HepG2 (cell line): ENCODE measurements around the gene ARHGAP15. TPM values are rescaled to one million over a fixed set of nuclear protein-coding genes. Genes with fewer than 3 reads are reported as not detected.

Experiments used
- ATAC-seq: fragments of 200-7000 bp; cut with Tn5 transposase; 3 replicates; pipeline ENCODE4 v1.9.1; 2020; ENCODE audit warnings: mild to moderate bottlenecking, moderate library complexity
- BruUV-seq: library from RNA; stranded (reverse); fragments of 400-500 nt; replicated peaks from 2 replicates; lab custom pipeline; 2021; lab: Mats Ljungman, UMichigan
- CTCF ChIA-PET: fragments of 300-600 bp; formaldehyde crosslinking; extraction: SDS; loops from one replicate; lab custom pipeline; 2021; ENCODE audit warnings: low total read pairs, inconsistent platforms, low intra/inter-chr PET ratio; lab: Yijun Ruan, JAX
- POLR2A ChIA-PET: fragments of 350-600 bp; sonication (Branson Sonifier 250); formaldehyde crosslinking; loops from one replicate; lab custom pipeline; 2020; ENCODE audit warnings: antibody characterized with exemption, inconsistent platforms; lab: Yijun Ruan, JAX
- DNase-seq: peaks from one replicate; pipeline ENCODE4 v3.0.0-alpha.2; 2015; ENCODE audit warnings: low spot score
- FAIRE-seq: peaks from 3 replicates; lab custom pipeline; 2011; peaks lifted over from hg19 to GRCh38; lab: Jason Lieb, UNC
- H2AFZ ChIP-seq: one replicate; pipeline ENCODE4 v1.6.1; 2011; ENCODE audit warnings: low read length, inconsistent platforms
- H3K27ac ChIP-seq: fragments of 300-600 bp; 3 replicates; pipeline ENCODE4 v1.8.0; 2011; ENCODE audit warnings: mixed run types, mild to moderate bottlenecking, mixed read lengths, low read length, inconsistent platforms; ENCODE audit not compliant: insufficient read depth; ENCODE audit errors: extremely low read length
- H3K27me3 ChIP-seq, 2 experiments: fragments of 200-600 bp in 1 of 2; 2 replicates in 1 of 2; 3 replicates in 1 of 2; pipeline versions ENCODE4 v1.6.0 to v1.8.0; 2011; ENCODE audit warnings: low read length in 2 of 2, mild to moderate bottlenecking in 2 of 2, moderate library complexity in 2 of 2, inconsistent platforms in 1 of 2; ENCODE audit not compliant: insufficient read depth in 2 of 2, control insufficient read depth in 1 of 2
- H3K36me3 ChIP-seq, 2 experiments: fragments of 200-600 bp in 1 of 2; replicated peaks in 1 of 2; 2 replicates in 1 of 2; 3 replicates in 1 of 2; pipeline versions ENCODE4 v1.5.1 to v1.8.0; 2011; ENCODE audit warnings: low read length in 2 of 2, inconsistent platforms in 1 of 2; ENCODE audit not compliant: insufficient read depth in 2 of 2, control insufficient read depth in 1 of 2
- H3K4me1 ChIP-seq: 2 replicates; pipeline ENCODE4 v1.5.1; 2012; ENCODE audit warnings: low read length, inconsistent platforms; ENCODE audit not compliant: insufficient read depth
- H3K4me2 ChIP-seq: 2 replicates; pipeline ENCODE4 v1.6.0; 2011; ENCODE audit warnings: low read depth, low read length, inconsistent platforms
- H3K4me3 ChIP-seq, 3 experiments: fragments of 200-600 bp in 1 of 3; sonication (generic), shearing (Covaris generic) in 1 of 3; replicated peaks in 1 of 3; 2 replicates each; pipeline ENCODE4 v1.5.1; 2011 to 2016; ENCODE audit warnings: low read length in 3 of 3, inconsistent platforms in 2 of 3, low read depth in 2 of 3, mild to moderate bottlenecking in 2 of 3, control low read depth in 1 of 3, mixed read lengths in 1 of 3; ENCODE audit not compliant: insufficient read depth in 1 of 3
- H3K79me2 ChIP-seq: one replicate; pipeline ENCODE4 v1.6.1; 2011; ENCODE audit warnings: low read length, inconsistent platforms; ENCODE audit not compliant: insufficient read depth
- H3K9ac ChIP-seq: 2 replicates; pipeline ENCODE4 v1.6.0; 2011; ENCODE audit warnings: mild to moderate bottlenecking, low read depth, low read length, inconsistent platforms; ENCODE audit not compliant: insufficient read depth
- H3K9me3 ChIP-seq: 2 replicates; pipeline ENCODE4 v1.5.1; 2012; ENCODE audit warnings: mild to moderate bottlenecking, low read length
- H4K20me1 ChIP-seq: 2 replicates; pipeline ENCODE4 v1.6.0; 2011; ENCODE audit warnings: inconsistent platforms, mild to moderate bottlenecking, low read length, moderate library complexity; ENCODE audit not compliant: insufficient read depth
- CC2D1A ChIP-seq: sonication (generic); formaldehyde crosslinking; IDR thresholded peaks from 2 replicates; pipeline ENCODE4 v1.8.1; 2023; ENCODE audit warnings: mild to moderate bottlenecking, missing genetic modification reagents
- CCAR2 ChIP-seq: fragments of 200-400 bp; formaldehyde crosslinking; optimal IDR thresholded peaks from 2 replicates; pipeline ENCODE3; 2018; ENCODE audit warnings: low read depth, mild to moderate bottlenecking, low read length, moderate library complexity
- HMGA1 ChIP-seq: sonication (generic); formaldehyde crosslinking; conservative IDR thresholded peaks from 2 replicates; pipeline ENCODE4 v1.4.0; 2020; ENCODE audit warnings: missing genetic modification reagents
- JDP2 ChIP-seq: sonication (generic); formaldehyde crosslinking; IDR thresholded peaks from 2 replicates; pipeline ENCODE4 v1.8.1; 2022; ENCODE audit warnings: missing genetic modification reagents, borderline replicate concordance
- NFRKB ChIP-seq: fragments of 450-650 bp; IDR thresholded peaks from 2 replicates; pipeline ENCODE4 v1.6.1; 2017
- ONECUT2 ChIP-seq: sonication (generic); formaldehyde crosslinking; IDR thresholded peaks from 2 replicates; pipeline ENCODE4 v1.4.0; 2020; ENCODE audit warnings: missing genetic modification reagents
- REPIN1 ChIP-seq: sonication (generic); formaldehyde crosslinking; IDR thresholded peaks from 2 replicates; pipeline ENCODE4 v1.8.0; 2022; ENCODE audit warnings: missing genetic modification reagents, low read depth, mild to moderate bottlenecking, borderline replicate concordance
- SOX13 ChIP-seq, 3 experiments: fragments of 450-650 bp in 1 of 3; sonication (generic) in 1 of 3; formaldehyde crosslinking in 1 of 3; IDR thresholded peaks in 2 of 3; conservative IDR thresholded peaks in 1 of 3; 2 replicates each; pipeline versions ENCODE4 v1.5.0 to v1.6.1; 2016 to 2020; ENCODE audit warnings: antibody characterized with exemption in 1 of 3, mild to moderate bottlenecking in 1 of 3, missing compliant biosample characterization in 1 of 3, missing genetic modification reagents in 1 of 3, moderate library complexity in 1 of 3
- YEATS4 ChIP-seq: sonication (generic); formaldehyde crosslinking; IDR thresholded peaks from 2 replicates; pipeline ENCODE4 v1.4.0; 2020; ENCODE audit warnings: missing genetic modification reagents, borderline replicate concordance
- ZNF567 ChIP-seq: sonication (generic); formaldehyde crosslinking; IDR thresholded peaks from 2 replicates; pipeline ENCODE4 v1.8.1; 2023; ENCODE audit warnings: mild to moderate bottlenecking, missing genetic modification reagents, borderline replicate concordance
- WGBS: methylation state at CpG from one replicate; pipeline ENCODE4 v1.1.6; 2017; ENCODE audit warnings: low lambda C conversion rate; 5-methylcytosine and 5-hydroxymethylcytosine counted together
- in situ Hi-C: cut with HindIII; loops from 2 replicates; pipeline ENCODE4 v1.10.0; 2017; ENCODE audit warnings: low pct_unique_long_range_greater_than_20kb; ENCODE audit not compliant: extremely low pct_ligation_motif_present
- intact Hi-C: fragments of 100-400 bp; cut with micrococcal nuclease; formaldehyde crosslinking; loops from one replicate; pipeline ENCODE4 v1.10.0; 2022; ENCODE audit not compliant: unreplicated experiment
- polyA plus RNA-seq, 8 experiments: library from polyadenylated mRNA; depleted of rRNA in 3 of 8; stranded (reverse) in 7 of 8; unstranded in 1 of 8; fragments of >200 nt; fragmentation: Illumina TruSeq in 4 of 8; extraction: Trizol in 4 of 8; gene quantifications; 2 replicates each; pipeline versions ENCODE4 v1.2.1 to v1.2.3, GENCODE V29; 2011 to 2016; ENCODE audit warnings: low read depth in 4 of 8, missing spikeins in 1 of 8, mixed read lengths in 1 of 8; ENCODE audit not compliant: insufficient read depth in 1 of 8
- total RNA-seq, 5 experiments: library from RNA; depleted of rRNA; stranded (reverse); fragments of >200 nt; fragmentation: Illumina TruSeq; extraction: Trizol; gene quantifications; 2 replicates each; pipeline ENCODE4 v1.2.3, GENCODE V29; 2016; ENCODE audit warnings: low read depth in 1 of 5

ARHGAP15 gene
- total and polyA plus RNA-seq, 2 of the 13 experiments (the other 11 are each of a cell fraction or from before 2014, with no cell fraction given), result 0.04 TPM; not detected in 1

DNA sequence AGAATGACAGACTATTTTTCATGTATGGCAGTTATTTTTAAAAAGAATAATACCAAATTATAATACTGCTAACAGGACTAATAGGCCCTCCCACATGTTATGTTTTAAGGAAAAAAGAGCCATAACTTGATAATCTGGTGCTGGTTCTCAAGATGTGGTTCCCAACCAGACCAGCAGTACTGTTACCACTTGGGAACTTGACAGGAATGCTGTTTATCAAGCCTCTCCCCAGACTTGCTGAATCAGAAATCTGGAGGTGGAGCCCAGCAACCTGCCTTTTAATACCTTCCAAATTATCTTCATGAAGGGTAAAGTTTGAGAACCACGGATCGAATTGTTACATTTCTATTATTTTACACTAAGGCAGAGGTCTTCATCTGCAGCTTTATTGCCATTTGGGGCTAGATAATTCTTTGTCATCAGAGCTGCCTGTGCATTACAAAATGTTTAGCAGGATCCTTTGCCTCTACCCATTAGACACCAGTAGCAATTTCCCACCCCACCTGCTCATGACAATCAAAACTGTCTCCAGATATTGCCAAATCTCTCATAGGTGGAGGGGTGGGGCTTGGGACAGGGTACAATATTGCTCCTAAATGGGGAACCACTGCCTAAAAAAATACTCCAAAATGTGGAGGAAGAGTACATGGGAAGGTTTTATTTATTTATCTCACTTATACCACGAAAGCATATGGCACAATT, 629.6 kb downstream of the ARHGAP15 start:
- no peaks in the 10 kb centered on the region for H3K27me3 ChIP-seq
- FAIRE-seq (no peak), DNase-seq (no peak), ATAC-seq (no peak)
- CTCF ChIA-PET, result no interaction called here
- H3K9me3 ChIP-seq, result no peaks in the 10 kb centered on the region
- no peaks in the 10 kb centered on the region; the same call in 1 of the 2 replicates for H4K20me1 ChIP-seq
- TF ChIP-seq REPIN1 (CRISPR knock-in tag) (no peak), ZNF567 (CRISPR knock-in tag) (no peak), SOX13 (IDR thresholded peaks at IDR 0.05) (no peak), SOX13 (CRISPR knock-in tag; conservative IDR thresholded peaks at IDR 0.05 in 1 of 2, IDR thresholded peaks at IDR 0.05 in 1 of 2) (no peak), NFRKB (no peak), ONECUT2 (CRISPR knock-in tag) (no peak), CCAR2 (no peak), CC2D1A (no peak), HMGA1 (no peak), JDP2 (CRISPR knock-in tag) (no peak), YEATS4 (no peak)
- 0% methylated on average over 3 of the region's 3 CpGs for WGBS
- no peaks in the 10 kb centered on the region for H3K4me1 ChIP-seq
- no peak overlapping the region for H2AFZ ChIP-seq
- no peak overlapping the region for H3K9ac ChIP-seq
- BruUV-seq, result no TSS peak
- H3K27ac ChIP-seq, result no peak overlapping the region
- H3K79me2 ChIP-seq, result no peaks in the 10 kb centered on the region
- H3K36me3 ChIP-seq, result no peaks in the 10 kb centered on the region
- H3K4me2 ChIP-seq, result no peak overlapping the region
- in situ Hi-C loops (no loop called here), intact Hi-C loops (no loop called here)
- POLR2A ChIA-PET, result no interaction called here
- no peak overlapping the region for H3K4me3 ChIP-seq
